ENCODE results near the gene CYP4V2.

DNA sequence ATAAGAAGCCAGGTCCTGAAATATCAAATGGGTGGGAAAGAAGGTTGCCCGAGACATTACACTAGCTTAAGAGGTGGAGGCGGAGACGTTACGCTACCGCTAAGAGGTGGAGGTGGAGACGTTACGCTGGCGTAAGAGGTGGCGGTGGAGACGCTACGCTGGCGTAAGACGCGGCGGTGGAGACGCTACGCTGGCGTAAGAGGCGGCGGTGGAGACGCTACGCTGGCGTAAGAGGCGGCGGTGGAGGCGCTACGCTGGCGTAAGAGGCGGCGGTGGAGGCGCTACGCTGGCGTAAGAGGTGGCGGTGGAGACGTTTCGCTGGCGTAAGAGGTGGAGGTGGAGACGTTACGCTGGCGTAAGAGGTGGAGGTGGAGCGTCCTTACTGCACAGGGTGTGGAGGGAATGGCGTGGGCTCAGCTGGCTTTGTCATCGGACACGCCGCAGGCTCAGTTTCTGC is 12.8 kb downstream of the CYP4V2 start:
- no peak for TF ChIP-seq POLR2AphosphoS5 (IDR thresholded peaks at IDR 0.05)
- no peak for TF ChIP-seq POLR2A (IDR thresholded peaks at IDR 0.05)
- TF ChIP-seq, protein P1, sequence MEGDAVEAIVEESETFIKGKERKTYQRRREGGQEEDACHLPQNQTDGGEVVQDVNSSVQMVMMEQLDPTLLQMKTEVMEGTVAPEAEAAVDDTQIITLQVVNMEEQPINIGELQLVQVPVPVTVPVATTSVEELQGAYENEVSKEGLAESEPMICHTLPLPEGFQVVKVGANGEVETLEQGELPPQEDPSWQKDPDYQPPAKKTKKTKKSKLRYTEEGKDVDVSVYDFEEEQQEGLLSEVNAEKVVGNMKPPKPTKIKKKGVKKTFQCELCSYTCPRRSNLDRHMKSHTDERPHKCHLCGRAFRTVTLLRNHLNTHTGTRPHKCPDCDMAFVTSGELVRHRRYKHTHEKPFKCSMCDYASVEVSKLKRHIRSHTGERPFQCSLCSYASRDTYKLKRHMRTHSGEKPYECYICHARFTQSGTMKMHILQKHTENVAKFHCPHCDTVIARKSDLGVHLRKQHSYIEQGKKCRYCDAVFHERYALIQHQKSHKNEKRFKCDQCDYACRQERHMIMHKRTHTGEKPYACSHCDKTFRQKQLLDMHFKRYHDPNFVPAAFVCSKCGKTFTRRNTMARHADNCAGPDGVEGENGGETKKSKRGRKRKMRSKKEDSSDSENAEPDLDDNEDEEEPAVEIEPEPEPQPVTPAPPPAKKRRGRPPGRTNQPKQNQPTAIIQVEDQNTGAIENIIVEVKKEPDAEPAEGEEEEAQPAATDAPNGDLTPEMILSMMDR (IDR thresholded peaks at IDR 0.05 in 8 of 11, conservative IDR thresholded peaks at IDR 0.05 in 3 of 11): no peak

All from spleen (tissue), 7 donors.